SK-N-SH (cell line): Measurements from ENCODE around the gene TRAIP. TPM values are rescaled to one million over a fixed set of nuclear protein-coding genes. Genes with fewer than 3 reads are reported as not detected.
A peak's percentile ranks its signal among the peaks of the same experiment; 100 is the strongest.

Source experiments
- CTCF ChIA-PET: fragments of 300-600, 350-600 bp; formaldehyde crosslinking; extraction: SDS; loops from one replicate; lab custom pipeline; 2021; lab: Yijun Ruan, JAX
- POLR2A ChIA-PET: fragments of 350-600 bp; sonication (Branson Sonifier 250); formaldehyde crosslinking; extraction: SDS; loops from one replicate; lab custom pipeline; 2020; ENCODE audit warnings: antibody characterized with exemption, inconsistent platforms; lab: Yijun Ruan, JAX
- DNase-seq: peaks from one replicate; pipeline ENCODE4 v3.0.0; 2012
- H2AFZ ChIP-seq: fragments of 200-600 bp; sonication (generic); 2 replicates; pipeline ENCODE4 v1.8.1; 2016; ENCODE audit warnings: antibody characterized with exemption, mild to moderate bottlenecking, low read depth
- H3F3A ChIP-seq: fragments of 200-600 bp; sonication (generic); replicated peaks from 2 replicates; pipeline ENCODE3; 2016; ENCODE audit warnings: antibody characterized with exemption, mild to moderate bottlenecking; ENCODE audit not compliant: insufficient read depth
- H3K27ac ChIP-seq, 2 experiments: fragments of 200-500 bp in 1 of 2; fragments of 200-600 bp in 1 of 2; sonication (Bioruptor generic) in 1 of 2; sonication (generic), shearing (Covaris generic) in 1 of 2; 2 replicates each; pipeline versions ENCODE4 v1.5.1 to v1.6.1; 2014 to 2016; ENCODE audit warnings: low read depth in 2 of 2, inconsistent platforms in 1 of 2, low read length in 1 of 2, mild to moderate bottlenecking in 1 of 2, mixed read lengths in 1 of 2
- H3K27me3 ChIP-seq: fragments of 200-600 bp; sonication (generic), shearing (Covaris generic); 2 replicates; pipeline ENCODE4 v1.6.1; 2016; ENCODE audit warnings: mixed run types; ENCODE audit not compliant: insufficient read depth
- H3K36me3 ChIP-seq, 2 experiments: fragments of 200-500 bp in 1 of 2; fragments of 200-600 bp in 1 of 2; sonication (Bioruptor generic) in 1 of 2; sonication (generic) in 1 of 2; replicated peaks in 1 of 2; 2 replicates each; pipeline versions ENCODE3 to v1.5.1; 2014 to 2016; ENCODE audit warnings: low read length in 1 of 2, mild to moderate bottlenecking in 1 of 2; ENCODE audit not compliant: insufficient read depth in 2 of 2, control insufficient read depth in 1 of 2
- H3K4me1 ChIP-seq, 2 experiments: fragments of 200-500 bp in 1 of 2; fragments of 200-600 bp in 1 of 2; sonication (Bioruptor generic) in 1 of 2; sonication (generic), shearing (Covaris generic) in 1 of 2; 2 replicates each; pipeline versions ENCODE4 v1.5.1 to v1.6.1; 2014 to 2016; ENCODE audit warnings: low read depth in 1 of 2, low read length in 1 of 2, mixed run types in 1 of 2; ENCODE audit not compliant: insufficient read depth in 2 of 2, control insufficient read depth in 1 of 2
- H3K4me2 ChIP-seq: fragments of 200-600 bp; sonication (generic), shearing (Covaris generic); 2 replicates; pipeline ENCODE4 v1.6.1; 2017; ENCODE audit warnings: mixed run types
- H3K4me3 ChIP-seq, 2 experiments: fragments of 200-500 bp in 1 of 2; fragments of 200-600 bp in 1 of 2; sonication (Bioruptor generic) in 1 of 2; sonication (generic), shearing (Covaris generic) in 1 of 2; 2 replicates each; pipeline versions ENCODE4 v1.5.1 to v1.8.1; 2014 to 2016; ENCODE audit warnings: low read depth in 2 of 2, inconsistent platforms in 1 of 2, low read length in 1 of 2, mild to moderate bottlenecking in 1 of 2, mixed read lengths in 1 of 2, moderate library complexity in 1 of 2
- H3K79me2 ChIP-seq: fragments of 200-600 bp; sonication (generic); 2 replicates; pipeline ENCODE4 v1.8.1; 2017; ENCODE audit warnings: mild to moderate bottlenecking; ENCODE audit not compliant: insufficient read depth
- H3K9ac ChIP-seq: fragments of 200-600 bp; sonication (generic); 2 replicates; pipeline ENCODE4 v1.6.1; 2017; ENCODE audit warnings: mixed run types
- H3K9me2 ChIP-seq: fragments of 200-600 bp; sonication (generic); 2 replicates; pipeline ENCODE4 v1.6.1; 2017; ENCODE audit warnings: mixed run types
- H3K9me3 ChIP-seq: fragments of 200-600 bp; sonication (generic); 2 replicates; pipeline ENCODE4 v1.6.1; 2017; ENCODE audit warnings: mixed run types, mild to moderate bottlenecking, moderate library complexity
- H4K20me1 ChIP-seq: fragments of 200-600 bp; sonication (generic); 2 replicates; pipeline ENCODE4 v1.6.1; 2017; ENCODE audit warnings: mild to moderate bottlenecking, mixed run types; ENCODE audit not compliant: insufficient read depth
- CHD2 ChIP-seq: fragments of 150-350 bp; IDR thresholded peaks from 2 replicates; pipeline ENCODE4 v1.6.1; 2018; ENCODE audit warnings: low read length; ENCODE audit not compliant: partially characterized antibody
- EP300 ChIP-seq, 2 experiments: IDR thresholded peaks; 2 replicates each; pipeline versions ENCODE4 v1.4.0 to v1.6.1; 2012; ENCODE audit warnings: borderline replicate concordance in 1 of 2, low read depth in 1 of 2, low read length in 1 of 2
- FOSL2 ChIP-seq: IDR thresholded peaks from 2 replicates; pipeline ENCODE4 v1.4.0; 2012; ENCODE audit warnings: low read depth, mild to moderate bottlenecking, moderate library complexity, borderline replicate concordance
- FOXM1 ChIP-seq: IDR thresholded peaks from 2 replicates; pipeline ENCODE4 v1.4.0; 2012; ENCODE audit warnings: low read depth, mild to moderate bottlenecking
- IRF3 ChIP-seq: fragments of 150-350 bp; IDR thresholded peaks from 2 replicates; pipeline ENCODE4 v1.6.1; 2016; ENCODE audit warnings: mild to moderate bottlenecking, low read depth, low read length
- MXI1 ChIP-seq: IDR thresholded peaks from 2 replicates; pipeline ENCODE4 v1.6.1; 2012; ENCODE audit warnings: mild to moderate bottlenecking, low read depth, low read length, improper control_type of control experiment
- NFIC ChIP-seq: IDR thresholded peaks from 2 replicates; pipeline ENCODE4 v1.4.0; 2012; ENCODE audit warnings: borderline replicate concordance
- POLR2AphosphoS5 ChIP-seq: IDR thresholded peaks from 2 replicates; pipeline ENCODE4 v1.6.1; 2012; ENCODE audit warnings: low read depth, low read length
- RAD21 ChIP-seq: IDR thresholded peaks from 2 replicates; pipeline ENCODE4 v1.6.1; 2012; ENCODE audit warnings: mild to moderate bottlenecking, low read length
- REST ChIP-seq: IDR thresholded peaks from 2 replicates; pipeline ENCODE4 v1.6.1; 2012; ENCODE audit warnings: mild to moderate bottlenecking, low read depth, low read length, moderate library complexity
- RFX5 ChIP-seq: IDR thresholded peaks from 2 replicates; pipeline ENCODE4 v1.6.1; 2012; ENCODE audit warnings: mild to moderate bottlenecking, improper control_type of control experiment, low read length
- RXRA ChIP-seq: IDR thresholded peaks from 2 replicates; pipeline ENCODE4 v1.4.0; 2012; ENCODE audit warnings: low read depth, mild to moderate bottlenecking, borderline replicate concordance
- SIN3A ChIP-seq: IDR thresholded peaks from 2 replicates; pipeline ENCODE4 v1.6.1; 2012; ENCODE audit warnings: low read depth, mild to moderate bottlenecking, low read length, moderate library complexity, borderline replicate concordance
- SMC3 ChIP-seq: IDR thresholded peaks from 2 replicates; pipeline ENCODE4 v1.6.1; 2012; ENCODE audit warnings: low read depth, low read length, improper control_type of control experiment
- TCF12 ChIP-seq: IDR thresholded peaks from 2 replicates; pipeline ENCODE4 v1.4.0; 2012
- USF1 ChIP-seq: IDR thresholded peaks from 2 replicates; pipeline ENCODE4 v1.4.0; 2012; ENCODE audit warnings: low read depth, borderline replicate concordance
- YY1 ChIP-seq: IDR thresholded peaks from 2 replicates; pipeline ENCODE4 v1.4.0; 2012; ENCODE audit warnings: low read depth, mild to moderate bottlenecking
- ZBTB33 ChIP-seq: IDR thresholded peaks from 2 replicates; pipeline ENCODE4 v1.4.0; 2012; ENCODE audit warnings: low read depth, borderline replicate concordance
- WGBS: methylation state at CpG from one replicate; pipeline ENCODE4 v1.1.6; 2017; ENCODE audit warnings: low lambda C conversion rate; 5-methylcytosine and 5-hydroxymethylcytosine counted together
- polyA plus RNA-seq, 3 experiments: library from polyadenylated mRNA; depleted of rRNA; stranded (reverse); fragments of >200 nt; gene quantifications; 2 replicates each; pipeline ENCODE4 v1.2.3, GENCODE V29; 2012
- TF ChIP-seq, protein P1 (sequence below): fragments of 150-350 bp; IDR thresholded peaks from 2 replicates; pipeline ENCODE4 v1.6.1; 2017; ENCODE audit warnings: antibody characterized with exemption, low read length, low read depth, borderline replicate concordance
- TF ChIP-seq, protein P2 (sequence below): fragments of 200-600 bp; sonication (generic); IDR thresholded peaks from 2 replicates; pipeline ENCODE4 v1.6.1; 2017; ENCODE audit warnings: antibody characterized with exemption, mild to moderate bottlenecking, moderate library complexity
- TF ChIP-seq, protein P3 (sequence below): IDR thresholded peaks from 2 replicates; pipeline ENCODE4 v1.4.0; 2012; ENCODE audit warnings: low read depth

TRAIP gene
- polyA plus RNA-seq, 1 of the 3 experiments (the other 2 are of a cell fraction), result 8.1 TPM

GRCh38 chr3:49807431-49808114, 48.8 kb downstream of the TRAIP start:
- no peak overlapping the region for H2AFZ ChIP-seq
- no peak overlapping the region for H3K9ac ChIP-seq
- H3K27ac ChIP-seq, result peak overlapping the region in 1 of 2 experiments; percentile 98; a peak in 2 of 4 replicates
- H3K79me2 ChIP-seq, result no peaks in the 10 kb centered on the region
- CTCF ChIA-PET, result interaction anchor here (0.9 to 17.6 kb wide), 5 partner anchors 29 to 101 kb away, joined by 3 to 386 read pairs (median 3); no protein-coding TSS in a partner anchor
- DNase-seq, result peak; percentile 55
- no peaks in the 10 kb centered on the region for H3K9me2 ChIP-seq
- H3K4me3 ChIP-seq, result no peak overlapping the region
- H3F3A ChIP-seq, result no peaks in the 10 kb centered on the region
- no peaks in the 10 kb centered on the region for H4K20me1 ChIP-seq
- no peaks in the 10 kb centered on the region for H3K27me3 ChIP-seq
- POLR2A ChIA-PET, result interaction anchor here (0.6 to 2.4 kb wide), 4 partner anchors 13 to 132 kb away, joined by 3 to 6 read pairs (median 6); partner anchors contain the start of gene RBM6
- WGBS, result 75% methylated on average over 8 of the region's 13 CpGs
- no peaks in the 10 kb centered on the region for H3K9me3 ChIP-seq
- H3K36me3 ChIP-seq, result no peaks in the 10 kb centered on the region
- H3K4me2 ChIP-seq, result peak overlapping the region; percentile 11; the same call in 1 of the 2 replicates
- peaks cover 16 to 64% of the 10 kb centered on the region in 2 experiments for H3K4me1 ChIP-seq
- TF ChIP-seq SMC3 (peak; percentile 9; the same call in 1 of the 2 replicates), CHD2 (peak; percentile 70), IRF3 (no peak), FOSL2 (no peak), SIN3A (no peak), USF1 (no peak), RXRA (no peak), RFX5 (no peak), FOXM1 (no peak), TCF12 (peak; percentile 31; the same call in 1 of the 2 replicates), POLR2AphosphoS5 (no peak), REST (no peak), YY1 (no peak), EP300 (IDR thresholded peaks at IDR 0.05; ENCODE audit: borderline replicate concordance in 1 of 2, low read depth in 1 of 2, low read length in 1 of 2) (peak in 1 of 2 experiments; percentile 47; a peak in 1 of 4 replicates), ZBTB33 (no peak), NFIC (no peak), MXI1 (no peak), RAD21 (no peak)
- TF ChIP-seq, protein P1, sequence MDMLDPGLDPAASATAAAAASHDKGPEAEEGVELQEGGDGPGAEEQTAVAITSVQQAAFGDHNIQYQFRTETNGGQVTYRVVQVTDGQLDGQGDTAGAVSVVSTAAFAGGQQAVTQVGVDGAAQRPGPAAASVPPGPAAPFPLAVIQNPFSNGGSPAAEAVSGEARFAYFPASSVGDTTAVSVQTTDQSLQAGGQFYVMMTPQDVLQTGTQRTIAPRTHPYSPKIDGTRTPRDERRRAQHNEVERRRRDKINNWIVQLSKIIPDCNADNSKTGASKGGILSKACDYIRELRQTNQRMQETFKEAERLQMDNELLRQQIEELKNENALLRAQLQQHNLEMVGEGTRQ, result no peak
- TF ChIP-seq, protein P2, sequence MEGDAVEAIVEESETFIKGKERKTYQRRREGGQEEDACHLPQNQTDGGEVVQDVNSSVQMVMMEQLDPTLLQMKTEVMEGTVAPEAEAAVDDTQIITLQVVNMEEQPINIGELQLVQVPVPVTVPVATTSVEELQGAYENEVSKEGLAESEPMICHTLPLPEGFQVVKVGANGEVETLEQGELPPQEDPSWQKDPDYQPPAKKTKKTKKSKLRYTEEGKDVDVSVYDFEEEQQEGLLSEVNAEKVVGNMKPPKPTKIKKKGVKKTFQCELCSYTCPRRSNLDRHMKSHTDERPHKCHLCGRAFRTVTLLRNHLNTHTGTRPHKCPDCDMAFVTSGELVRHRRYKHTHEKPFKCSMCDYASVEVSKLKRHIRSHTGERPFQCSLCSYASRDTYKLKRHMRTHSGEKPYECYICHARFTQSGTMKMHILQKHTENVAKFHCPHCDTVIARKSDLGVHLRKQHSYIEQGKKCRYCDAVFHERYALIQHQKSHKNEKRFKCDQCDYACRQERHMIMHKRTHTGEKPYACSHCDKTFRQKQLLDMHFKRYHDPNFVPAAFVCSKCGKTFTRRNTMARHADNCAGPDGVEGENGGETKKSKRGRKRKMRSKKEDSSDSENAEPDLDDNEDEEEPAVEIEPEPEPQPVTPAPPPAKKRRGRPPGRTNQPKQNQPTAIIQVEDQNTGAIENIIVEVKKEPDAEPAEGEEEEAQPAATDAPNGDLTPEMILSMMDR, result no peak
- TF ChIP-seq, protein P3, sequence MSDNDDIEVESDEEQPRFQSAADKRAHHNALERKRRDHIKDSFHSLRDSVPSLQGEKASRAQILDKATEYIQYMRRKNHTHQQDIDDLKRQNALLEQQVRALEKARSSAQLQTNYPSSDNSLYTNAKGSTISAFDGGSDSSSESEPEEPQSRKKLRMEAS, result no peak
